CD4-positive, alpha-beta T cell treated with Interleukin-21 for 1 hour (primary cell): Measurements from ENCODE around the gene PRKN.

ENCODE experiments used
- DNase-seq: peaks from one replicate; pipeline ENCODE4 v3.0.0-alpha.2; 2020

The PRKN gene

GRCh38 chr6:162289972-162290371 lies 437.6 kb downstream of the PRKN start:
- DNase-seq = no peak

DNA sequence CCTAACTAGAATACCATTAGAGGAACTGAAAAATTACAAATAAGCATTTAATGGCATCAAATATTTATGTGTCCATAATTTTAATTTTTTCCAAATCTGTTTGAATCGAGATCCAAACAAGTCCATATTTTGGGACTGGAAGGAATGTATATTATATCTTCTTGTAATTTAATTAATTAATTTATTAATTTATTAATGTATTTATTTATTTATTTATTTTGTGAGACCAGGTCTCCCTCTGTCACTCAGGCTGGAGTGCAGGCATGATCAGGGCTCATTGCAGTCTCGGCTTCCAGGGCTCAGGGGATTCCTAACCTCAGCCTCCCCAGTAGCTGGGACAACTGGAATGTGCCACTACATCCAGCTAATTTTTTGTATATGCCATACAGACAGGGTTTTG lies 453.6 kb downstream of the PRKN start:
- DNase-seq = no peak

DNA sequence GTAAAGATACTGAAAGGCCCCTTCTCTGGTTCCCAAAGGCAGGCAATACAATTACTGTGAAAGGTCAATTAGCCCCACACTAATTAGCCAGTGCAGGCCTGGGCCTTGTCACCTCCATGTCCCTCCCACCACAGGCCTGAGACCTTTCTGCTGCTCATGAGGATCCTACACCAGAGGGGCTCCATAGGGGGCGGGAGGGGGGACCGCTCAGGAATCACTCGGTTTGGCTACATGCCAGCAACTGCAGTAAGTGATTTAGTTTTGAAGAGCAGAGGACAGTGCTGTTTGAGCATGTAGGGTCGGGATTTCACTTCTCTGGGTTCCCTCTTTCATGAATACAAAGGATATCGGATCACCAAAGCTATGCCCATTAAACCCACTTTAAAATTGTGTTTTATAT lies 455.6 kb downstream of the PRKN start:
- no peak for DNase-seq

GRCh38 chr6:162270966-162271365 lies 456.6 kb downstream of the PRKN start:
- no peak for DNase-seq

GRCh38 chr6:162267641-162268040 lies 459.9 kb downstream of the PRKN start:
- DNase-seq = no peak

GRCh38 chr6:162267126-162267525 lies 460.4 kb downstream of the PRKN start:
- no peak for DNase-seq

- DNase-seq = no peak
These were observed 463.0 kb downstream of the PRKN start for GRCh38 chr6:162264581-162264980.

GRCh38 chr6:162262466-162263196 lies 464.9 kb downstream of the PRKN start:
- no peak for DNase-seq

DNA sequence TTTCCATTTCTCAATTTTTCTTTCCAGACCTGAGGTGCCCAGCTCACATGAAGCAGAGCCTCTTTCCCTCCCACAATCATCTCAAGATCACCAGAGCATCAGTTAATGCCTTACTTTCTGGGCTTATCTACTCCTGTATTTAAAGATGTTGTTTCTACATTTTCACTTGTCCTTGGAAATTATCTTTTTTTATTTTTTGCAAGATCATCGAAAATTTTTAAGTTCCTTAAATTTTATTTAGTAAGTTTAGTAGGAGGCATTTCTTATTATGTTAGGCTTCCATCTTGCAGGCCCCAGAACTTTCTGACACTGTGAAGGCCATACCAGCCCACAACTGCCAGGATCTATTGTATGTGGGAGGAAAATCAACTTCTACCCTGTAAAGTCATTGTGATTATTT lies 466.0 kb downstream of the PRKN start:
- no peak for DNase-seq

GRCh38 chr6:162260027-162260426 lies 467.5 kb downstream of the PRKN start:
- no peak for DNase-seq

GRCh38 chr6:162258647-162259046 lies 468.9 kb downstream of the PRKN start:
- no peak for DNase-seq

DNA sequence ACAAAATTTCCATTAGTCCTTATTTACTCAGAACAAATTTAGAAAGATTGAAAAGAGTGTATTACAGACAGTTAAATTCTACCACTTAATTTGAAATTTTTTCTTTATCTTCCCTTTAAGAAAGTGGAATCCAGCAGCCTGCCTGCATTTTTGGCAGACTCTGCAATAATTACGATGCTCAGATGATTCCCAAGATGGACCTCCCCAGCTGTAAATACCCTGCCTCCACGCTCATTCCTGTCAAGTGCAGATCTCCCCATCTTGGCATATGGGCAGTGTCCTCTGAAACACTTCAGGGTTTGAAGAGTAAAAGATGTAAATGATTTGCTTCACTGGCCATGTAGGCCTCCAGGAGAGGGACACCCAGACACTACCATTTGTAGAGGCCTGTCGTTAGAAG lies 471.2 kb downstream of the PRKN start:
- DNase-seq = no peak

DNA sequence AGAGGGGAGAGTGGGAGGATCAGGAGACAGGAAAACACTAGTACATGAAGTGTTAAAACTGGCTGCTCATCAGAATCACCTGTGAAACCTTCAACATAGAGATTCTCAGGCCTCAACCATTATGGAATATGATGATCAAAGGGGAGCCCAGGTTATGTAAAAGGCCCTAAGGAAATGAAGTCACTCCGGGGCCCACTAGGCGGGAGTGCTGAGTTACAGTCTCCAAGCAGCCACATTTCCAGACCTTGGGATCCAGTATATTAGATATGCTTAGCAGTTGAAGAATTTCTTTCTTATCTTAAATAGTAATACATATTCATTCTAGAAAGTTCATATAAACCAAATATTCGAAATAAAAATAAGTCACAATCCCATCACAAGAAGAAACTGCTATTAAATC lies 476.3 kb downstream of the PRKN start:
- no peak for DNase-seq

DNA sequence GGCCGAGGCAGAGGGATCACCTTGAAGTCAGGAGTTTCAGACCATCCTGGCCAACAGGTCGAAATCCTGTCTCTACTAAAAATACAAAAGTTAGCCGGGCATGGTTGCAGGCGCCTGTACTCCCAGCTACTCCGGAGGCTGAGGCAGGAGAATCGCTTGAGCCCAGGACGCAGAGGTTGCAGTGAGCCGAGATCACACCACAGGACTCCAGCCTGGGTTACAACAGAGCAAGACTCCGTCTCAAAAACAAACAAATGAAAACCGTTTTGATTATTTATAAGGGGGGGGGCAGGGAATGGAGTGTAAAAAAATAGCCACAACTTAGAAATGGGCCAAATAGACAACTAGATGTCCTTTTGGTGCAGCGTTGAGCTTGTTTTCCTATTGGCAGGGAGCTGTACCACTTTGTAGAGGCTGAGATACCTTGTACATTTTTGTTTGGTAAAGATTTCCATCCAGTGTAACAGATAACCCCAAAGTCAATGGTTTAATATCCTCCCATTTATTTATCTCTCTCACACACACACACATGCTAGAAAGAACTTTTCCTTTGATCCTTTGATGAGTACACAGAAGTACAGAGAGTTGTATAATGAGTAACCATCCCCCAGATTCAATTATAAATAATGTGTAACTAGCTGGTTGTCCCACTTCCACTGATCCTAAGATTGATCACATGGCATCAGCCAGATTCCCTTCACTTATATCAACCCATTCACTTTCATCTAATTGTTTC lies 477.5 kb downstream of the PRKN start:
- DNase-seq = no peak

- no peak for DNase-seq
These were observed 481.6 kb downstream of the PRKN start for GRCh38 chr6:162245830-162246420.

DNA sequence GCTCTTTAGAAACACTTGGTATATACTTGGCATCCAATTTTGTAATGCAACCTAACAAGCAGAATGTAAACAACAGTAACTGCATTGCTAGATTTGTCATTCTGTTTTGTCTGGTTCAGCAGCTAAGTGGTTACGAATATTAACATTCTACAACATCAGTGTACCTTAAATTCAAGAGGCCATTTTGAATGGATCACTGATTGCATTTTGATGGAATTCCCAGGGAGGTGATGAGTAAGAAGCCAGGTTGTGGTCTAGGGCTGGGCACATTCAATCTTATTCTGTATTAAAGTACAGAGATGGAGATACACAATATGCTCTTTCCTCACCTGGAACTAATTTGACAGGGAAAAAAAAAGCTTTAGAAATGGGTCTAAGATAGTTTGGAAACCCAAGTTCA lies 483.5 kb downstream of the PRKN start:
- DNase-seq = no peak

GRCh38 chr6:162242915-162243314 lies 484.7 kb downstream of the PRKN start:
- DNase-seq = no peak

- DNase-seq = no peak
These were observed 488.2 kb downstream of the PRKN start for GRCh38 chr6:162239330-162239729.

DNA sequence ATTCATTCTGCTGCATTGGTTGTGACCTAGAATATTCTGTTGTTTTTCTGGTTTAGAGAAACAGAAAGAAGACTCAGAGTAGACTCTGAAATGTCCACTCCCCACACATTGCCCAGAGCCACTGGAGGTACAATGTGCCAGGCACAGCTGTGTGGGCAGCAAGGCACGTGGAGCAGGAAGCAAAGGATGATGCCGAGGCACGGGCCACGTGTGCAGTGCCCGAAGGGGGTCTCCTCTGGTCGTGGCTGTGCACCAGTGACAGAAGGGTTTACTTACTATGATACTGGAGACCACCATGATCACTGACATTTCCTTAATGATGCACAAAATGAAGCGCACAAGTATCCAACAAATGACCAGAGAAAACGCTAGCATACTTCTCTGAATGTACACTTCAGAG lies 488.9 kb downstream of the PRKN start:
- no peak for DNase-seq

DNA sequence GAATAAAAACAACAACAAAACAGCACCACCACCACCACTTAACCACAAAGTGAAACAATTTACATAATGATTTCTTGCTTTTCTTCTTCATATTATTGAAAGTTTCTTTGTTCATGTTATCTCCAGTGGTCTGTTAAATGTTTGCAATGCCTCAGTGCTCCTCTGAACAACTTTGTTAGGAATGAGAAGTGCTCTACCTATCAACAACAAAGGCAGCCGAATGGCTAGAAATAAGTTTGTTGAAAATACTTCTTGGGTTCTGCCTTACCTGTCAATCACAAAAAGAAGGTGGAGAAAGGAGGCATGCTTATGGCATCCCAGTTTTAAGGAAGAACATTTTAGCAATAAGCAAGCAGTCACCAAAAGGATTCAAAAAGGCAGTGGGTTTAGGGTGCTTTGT lies 490.2 kb downstream of the PRKN start:
- DNase-seq = no peak

DNA sequence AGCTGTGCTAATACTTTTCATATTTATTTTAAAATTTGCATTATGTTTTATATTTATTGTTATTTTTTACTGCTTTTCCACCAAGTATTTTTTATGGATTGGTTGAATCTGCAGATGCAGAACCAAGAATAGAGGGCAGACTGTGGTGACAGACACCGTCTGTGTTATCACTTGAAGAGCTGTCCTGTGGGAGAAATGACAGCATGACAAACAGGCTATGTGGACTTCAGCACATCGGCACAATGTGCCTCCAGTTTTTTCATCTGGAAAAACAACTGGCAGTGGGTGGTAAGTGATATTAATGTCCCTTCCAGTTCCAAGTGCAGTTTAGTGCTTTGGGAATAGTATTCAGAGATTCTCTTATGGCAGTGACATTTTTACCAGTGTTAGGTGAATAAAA lies 492.9 kb downstream of the PRKN start:
- DNase-seq = no peak

DNA sequence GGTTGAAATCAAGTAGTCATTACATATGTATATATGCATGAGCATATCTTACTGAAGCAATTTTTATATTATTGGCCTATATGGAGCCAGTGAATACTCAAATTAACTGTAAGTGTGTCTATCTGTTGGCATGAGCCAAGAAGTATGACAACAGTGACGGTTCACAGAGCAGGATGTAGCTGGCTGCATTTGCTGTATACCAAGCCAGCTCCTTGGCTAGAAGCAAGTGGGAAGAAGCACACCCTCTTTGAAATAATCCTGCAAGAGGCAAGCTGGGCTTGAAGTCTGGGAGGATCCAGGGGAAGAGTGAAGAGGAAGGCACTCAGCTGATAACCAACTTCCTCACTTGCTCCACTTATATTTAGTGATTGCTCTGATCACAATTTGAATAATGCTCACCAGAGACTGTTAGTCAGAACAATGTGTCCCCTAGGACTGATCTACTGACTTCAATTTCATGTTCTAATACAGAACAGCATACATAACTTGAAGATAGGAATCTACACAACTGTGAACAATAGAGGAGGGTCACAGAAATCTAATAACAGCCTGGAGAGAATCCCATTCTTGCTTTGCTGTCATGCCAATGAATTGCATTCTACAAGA lies 497.3 kb downstream of the PRKN start:
- DNase-seq = no peak

DNA sequence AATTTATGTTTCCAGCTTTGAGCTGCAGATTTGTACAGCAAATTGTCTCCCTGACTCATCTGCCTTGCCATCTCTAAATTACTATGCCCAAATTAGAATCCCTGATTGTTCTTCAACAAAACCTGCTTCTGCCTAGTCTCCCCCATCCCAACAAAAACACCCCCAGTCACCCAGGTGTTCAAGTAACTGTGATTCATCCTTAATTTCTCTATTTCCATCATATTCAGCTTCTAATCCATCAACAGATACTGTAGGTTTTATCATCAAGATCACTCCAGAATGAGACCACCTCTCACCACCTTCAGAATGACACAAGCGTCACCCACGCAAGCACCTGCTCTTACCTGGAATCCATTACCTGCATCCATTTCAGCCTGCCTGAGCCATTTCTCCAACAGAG lies 498.5 kb downstream of the PRKN start:
- no peak for DNase-seq

- DNase-seq = no peak
These were observed 500.8 kb downstream of the PRKN start for GRCh38 chr6:162226803-162227202.
